GM19240 (cell line): ENCODE results near the gene ANKS1B.
"Not testable (repeated sequence)": the region's sequence is repeated elsewhere in the genome, so short reads cannot be mapped to it uniquely, and the experiment has no call there.

Experiments used
- DNase-seq: peaks from one replicate; pipeline ENCODE4 v3.0.0; 2011; ENCODE audit warnings: low spot score; ENCODE audit not compliant: insufficient read length

The ANKS1B gene

GRCh38 chr12:99984271-99985128 is at the start of gene ANKS1B:
Gene ANKS1B (minus strand): TSS chr12:99984936. CDS start chr12:99984237, 699 bp downstream.
- peak; percentile 10 for DNase-seq

- DNase-seq, result no peak
Measured at GRCh38 chr12:100031836-100032235, 47.1 kb upstream of the ANKS1B start.

GRCh38 chr12:100027671-100028070 is 42.9 kb upstream of the ANKS1B start:
- no peak for DNase-seq

DNA sequence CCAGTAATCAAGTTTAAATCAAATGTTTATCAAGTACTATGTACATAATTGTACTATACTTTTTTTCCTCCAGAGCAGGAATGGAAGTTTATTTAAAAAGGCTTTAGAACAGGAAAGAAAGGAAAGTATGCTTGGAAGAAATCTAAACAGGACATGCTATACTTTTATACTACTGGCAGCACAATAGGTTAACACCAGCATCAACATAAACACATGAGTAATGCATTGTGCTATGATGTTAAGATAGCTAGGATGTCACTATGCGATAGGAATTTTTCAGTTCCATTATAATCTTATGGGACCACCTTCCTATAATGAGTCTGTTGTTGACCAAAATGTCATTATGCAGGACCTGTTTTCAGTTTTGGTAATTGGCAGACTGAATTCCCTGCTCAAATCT is 41.5 kb upstream of the ANKS1B start:
- DNase-seq, result no peak

DNA sequence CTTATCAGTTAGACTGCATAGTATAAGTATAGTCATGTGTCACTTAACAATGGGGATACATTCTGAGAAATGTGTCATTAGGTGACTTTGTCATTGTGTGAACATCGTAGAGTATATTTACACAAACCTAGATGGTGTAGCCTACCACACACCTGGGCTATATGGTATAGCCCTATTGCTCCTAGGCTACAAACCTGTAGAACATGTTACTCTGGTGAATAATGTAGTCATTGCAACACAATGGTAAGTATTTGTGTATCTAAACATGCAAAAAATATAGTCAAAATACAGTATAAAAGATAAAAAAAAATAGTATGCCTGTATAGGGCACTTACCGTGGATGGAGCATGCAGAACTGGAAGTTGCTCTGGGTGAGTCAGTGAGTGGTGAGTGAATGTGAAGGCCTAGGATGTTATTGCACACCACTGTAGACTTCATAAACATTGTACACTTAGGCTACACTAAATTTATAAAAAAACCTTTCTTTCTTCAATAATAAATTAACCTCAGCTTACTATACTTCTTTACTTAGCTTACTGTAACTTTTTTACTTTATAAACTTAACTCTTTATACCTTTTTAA is 40.3 kb upstream of the ANKS1B start:
- DNase-seq, result no peak

DNA sequence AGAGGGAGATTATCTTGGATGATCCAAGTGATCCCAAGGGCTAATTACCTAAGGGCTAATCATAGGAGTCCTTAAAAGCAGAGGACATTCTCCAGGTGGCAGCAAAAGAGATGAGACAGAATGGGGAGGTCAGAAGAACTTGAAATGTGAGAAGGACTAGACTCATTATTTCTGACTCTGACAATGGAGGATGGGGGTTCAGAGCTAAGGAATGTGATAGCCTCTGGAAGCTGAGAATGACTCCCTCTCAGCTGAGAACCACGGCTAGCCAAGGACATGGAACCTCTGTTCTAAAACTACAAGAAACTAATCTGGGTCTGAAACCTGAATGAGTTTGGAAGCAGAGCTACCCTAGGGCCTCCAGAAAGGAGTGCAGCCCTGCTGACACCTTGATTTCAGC is 35.6 kb upstream of the ANKS1B start:
- no peak for DNase-seq

GRCh38 chr12:100017056-100017455 is 32.3 kb upstream of the ANKS1B start:
- DNase-seq, result no peak

GRCh38 chr12:100016304-100016703 is 31.6 kb upstream of the ANKS1B start:
- not testable (repeated sequence) for DNase-seq

GRCh38 chr12:100005846-100006245 is 21.1 kb upstream of the ANKS1B start:
- DNase-seq, result not testable (repeated sequence)

GRCh38 chr12:99997806-99998205 is 13.1 kb upstream of the ANKS1B start:
- DNase-seq, result no peak

DNA sequence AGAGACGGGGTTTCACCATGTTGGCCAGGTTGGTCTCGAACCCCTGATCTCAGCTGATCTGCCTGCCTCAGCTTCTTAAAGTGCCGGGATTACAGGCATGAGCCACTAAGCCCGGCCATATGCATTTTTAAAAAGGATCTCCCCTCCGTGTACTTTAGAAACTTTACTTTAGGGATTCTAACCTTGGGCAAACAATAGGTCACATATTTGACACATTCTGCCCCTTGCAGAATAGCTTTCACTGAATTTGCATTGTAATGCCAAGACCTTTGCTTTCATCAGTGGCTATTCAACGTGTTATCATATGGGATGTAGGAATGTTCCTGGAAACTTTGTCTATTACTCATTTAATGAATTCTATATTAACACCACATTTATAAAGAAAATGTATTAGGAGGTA is 11.4 kb upstream of the ANKS1B start:
- DNase-seq, result no peak

GRCh38 chr12:99985631-99986030 is 895 bp upstream of the ANKS1B start:
- no peak for DNase-seq

- no peak for DNase-seq
Measured at GRCh38 chr12:99985129-99985570, 414 bp upstream of the ANKS1B start.

DNA sequence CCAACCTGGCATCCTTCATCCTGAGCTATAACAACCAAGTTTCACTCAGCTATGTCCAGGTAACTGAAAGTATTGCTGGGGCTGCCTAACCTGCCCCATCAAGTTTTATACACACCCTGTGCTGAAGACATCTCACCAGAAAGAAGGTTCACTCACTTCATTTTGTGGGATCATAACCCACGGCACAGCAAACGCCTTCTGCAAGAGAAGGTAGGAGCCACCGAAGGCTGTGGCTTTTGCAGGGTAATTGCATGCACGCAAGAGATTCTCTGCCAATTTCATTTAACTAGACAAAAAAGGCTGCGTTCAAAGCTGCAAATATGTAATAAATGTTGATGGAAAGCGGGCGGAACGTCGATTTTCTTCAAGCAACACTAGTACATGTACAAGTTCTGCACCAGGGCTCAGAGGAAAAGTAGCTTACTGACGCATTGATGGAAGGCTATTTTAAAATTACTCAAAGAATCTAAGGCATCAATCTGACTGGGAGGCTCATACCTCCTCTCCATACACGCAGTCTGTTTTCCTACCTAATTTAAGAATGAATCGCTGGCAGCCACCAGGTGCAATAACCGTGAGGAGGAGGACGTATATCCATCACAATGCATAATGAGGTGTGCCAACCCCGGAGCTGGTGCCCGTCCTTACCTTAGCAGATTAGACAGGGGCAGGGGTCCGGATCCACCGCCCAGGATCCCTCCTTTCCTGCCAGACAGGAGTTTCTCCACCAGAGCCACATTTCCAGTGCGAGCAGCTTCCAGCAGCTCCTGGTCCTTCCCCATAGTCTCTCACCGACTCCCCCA is 1.1 kb downstream of the ANKS1B start:
- DNase-seq, result no peak

DNA sequence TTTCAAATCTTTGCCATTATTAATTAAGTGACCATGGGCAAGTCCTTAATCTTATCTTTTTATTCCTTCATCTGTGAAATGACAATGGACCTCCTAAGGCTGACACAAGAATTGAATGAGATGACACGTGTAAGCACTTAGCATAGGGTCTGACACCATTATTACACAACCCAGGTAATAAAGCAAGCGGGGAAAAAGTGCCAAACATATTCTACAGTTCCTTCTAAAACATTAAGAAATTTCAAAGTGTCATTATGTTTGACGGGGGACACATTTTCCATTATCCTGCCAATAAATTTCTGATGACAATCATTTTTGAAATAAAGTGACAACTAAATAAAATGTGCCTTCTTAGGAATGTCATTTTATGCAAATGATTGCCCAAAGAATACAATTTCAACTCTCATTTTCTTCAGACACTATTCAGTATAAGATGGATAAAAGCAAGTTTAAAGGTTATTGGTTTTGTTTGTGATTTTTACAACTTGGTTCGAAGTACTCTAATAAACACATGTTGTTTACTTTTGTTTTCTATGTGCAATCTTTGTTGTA is 3.0 kb downstream of the ANKS1B start:
- DNase-seq, result no peak

GRCh38 chr12:99979471-99979870 is 5.3 kb downstream of the ANKS1B start:
- DNase-seq, result no peak

- DNase-seq, result no peak
Measured at GRCh38 chr12:99978152-99978551, 6.6 kb downstream of the ANKS1B start.

DNA sequence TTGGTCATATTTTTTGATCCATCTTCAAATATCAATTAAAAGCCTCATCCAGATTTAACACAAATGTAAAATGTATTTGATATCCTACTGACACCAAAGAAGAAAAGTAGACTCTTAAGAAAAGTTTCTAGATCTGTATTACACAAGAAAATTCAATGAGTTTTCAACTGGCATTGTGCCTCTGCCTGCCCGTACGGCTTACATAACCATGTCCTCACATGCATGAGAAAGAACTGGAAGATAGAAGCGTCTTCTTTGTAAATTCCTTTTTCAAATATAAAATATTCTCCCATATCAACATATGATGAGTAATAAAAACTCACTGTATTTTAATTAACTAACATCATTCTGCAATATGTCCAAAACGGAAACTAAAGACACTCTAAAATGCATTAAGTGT is 7.2 kb downstream of the ANKS1B start:
- DNase-seq, result no peak

GRCh38 chr12:99976762-99977161 is 8.0 kb downstream of the ANKS1B start:
- DNase-seq, result no peak

DNA sequence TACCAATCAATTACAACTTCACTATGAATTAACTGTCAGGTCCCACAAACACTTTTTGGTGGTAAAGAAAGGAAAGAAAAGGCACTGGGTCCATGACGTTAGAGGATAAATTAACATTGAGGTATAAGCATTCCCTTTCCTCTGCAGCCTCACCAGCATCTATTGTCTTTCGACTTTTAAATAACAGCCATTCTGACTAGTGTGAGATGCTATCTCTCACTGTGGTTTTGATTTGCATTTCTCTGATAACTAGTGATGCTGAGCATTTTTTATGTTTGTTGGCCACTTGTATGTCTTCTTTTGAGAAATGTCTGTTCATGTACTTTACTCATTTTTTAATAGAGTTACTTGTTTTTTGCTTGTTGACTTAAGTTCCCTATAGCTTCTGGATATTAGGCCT is 9.4 kb downstream of the ANKS1B start:
- no peak for DNase-seq

GRCh38 chr12:99974146-99974545 is 10.6 kb downstream of the ANKS1B start:
- DNase-seq, result no peak

- no peak for DNase-seq
Measured at GRCh38 chr12:99966429-99966828, 18.3 kb downstream of the ANKS1B start.
